IPS-NIHi7 (cell line): ENCODE data around the gene TRIOBP.
"Not testable (repeated sequence)": the region's sequence is repeated elsewhere in the genome, so short reads cannot be mapped to it uniquely, and the experiment has no call there.

ENCODE experiments used
- DNase-seq: peaks from one replicate; pipeline ENCODE4 v3.0.0; 2012; ENCODE audit warnings: mixed read lengths; ENCODE audit errors: extremely low spot score

Gene TRIOBP

GRCh38 chr22:37776639-37777005, 79.8 kb downstream of the TRIOBP start:
- DNase-seq: no peak

- no peak for DNase-seq
Observed at GRCh38 chr22:37777122-37777687, 80.4 kb downstream of the TRIOBP start.

- DNase-seq: no peak
Observed at GRCh38 chr22:37778370-37779009, 81.6 kb downstream of the TRIOBP start.

GRCh38 chr22:37781434-37782059, 84.7 kb downstream of the TRIOBP start:
- DNase-seq: peak; percentile 49

DNA sequence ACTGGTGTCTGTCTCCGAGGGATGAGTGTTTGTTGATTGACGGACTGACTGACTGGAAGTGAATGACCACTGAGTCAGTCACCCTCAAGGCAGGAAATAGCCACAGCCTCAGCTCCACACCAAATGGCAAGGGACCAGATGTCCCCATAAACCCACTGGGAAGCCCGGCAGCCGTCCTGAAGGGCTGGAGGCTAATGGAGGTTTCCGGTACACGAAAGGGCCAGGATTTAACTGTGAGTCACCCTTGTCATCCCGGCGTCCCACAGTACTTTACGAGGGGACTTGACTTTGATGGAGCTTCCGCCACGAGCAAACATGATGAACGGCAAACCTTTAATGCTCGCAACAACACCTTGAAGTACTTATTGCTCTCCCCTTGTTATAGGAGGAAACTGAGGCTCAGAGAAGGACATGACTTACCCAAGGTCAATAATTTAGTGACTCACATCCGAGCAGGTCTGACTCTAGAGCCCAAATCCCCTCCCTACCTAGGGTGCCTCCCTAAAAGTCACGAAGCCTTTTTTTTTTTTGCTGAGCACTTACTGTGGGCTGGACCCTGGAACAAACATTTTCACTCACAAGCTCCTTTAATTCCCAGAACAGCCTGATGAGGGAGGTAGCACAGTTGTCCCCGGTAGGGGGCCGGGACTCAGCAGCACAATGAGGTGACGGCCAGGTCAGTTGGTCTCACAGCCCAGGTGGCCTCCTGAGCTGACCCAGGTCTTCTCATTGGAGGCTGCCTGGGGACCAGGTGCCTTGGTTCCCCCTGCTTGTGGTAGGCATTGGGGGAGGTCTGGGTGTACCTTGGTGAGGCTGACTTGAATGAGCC, 85.7 kb downstream of the TRIOBP start:
- no peak for DNase-seq

GRCh38 chr22:37784829-37785495, 88.1 kb downstream of the TRIOBP start:
- no peak for DNase-seq

- no peak for DNase-seq
Observed at GRCh38 chr22:37790234-37790633, 93.4 kb downstream of the TRIOBP start.

DNA sequence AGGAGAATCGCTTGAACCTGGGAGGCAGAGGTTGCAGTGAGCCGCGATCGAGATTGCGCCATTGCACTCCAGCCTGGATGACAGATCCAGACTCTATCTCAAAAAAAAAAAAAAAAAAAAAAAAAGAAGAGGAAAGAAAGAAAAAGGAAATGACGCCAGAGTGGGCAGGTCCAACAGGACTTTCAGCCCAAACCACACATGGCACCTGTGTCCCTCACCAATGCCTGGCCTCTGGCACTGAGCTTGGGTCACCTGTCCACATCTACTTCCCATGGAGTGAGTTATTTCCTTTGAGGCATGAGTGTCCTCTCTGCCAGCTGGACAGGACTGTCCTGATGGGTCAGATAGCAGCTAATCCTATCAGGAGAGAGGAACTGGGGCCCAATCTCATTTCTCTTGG, 95.6 kb downstream of the TRIOBP start:
- no peak for DNase-seq

- DNase-seq: no peak
Observed at GRCh38 chr22:37794376-37794775, 97.5 kb downstream of the TRIOBP start.

GRCh38 chr22:37796079-37796478, 99.2 kb downstream of the TRIOBP start:
- DNase-seq: no peak

- not testable (repeated sequence) for DNase-seq
Observed at GRCh38 chr22:37797259-37797658, 100.4 kb downstream of the TRIOBP start.

DNA sequence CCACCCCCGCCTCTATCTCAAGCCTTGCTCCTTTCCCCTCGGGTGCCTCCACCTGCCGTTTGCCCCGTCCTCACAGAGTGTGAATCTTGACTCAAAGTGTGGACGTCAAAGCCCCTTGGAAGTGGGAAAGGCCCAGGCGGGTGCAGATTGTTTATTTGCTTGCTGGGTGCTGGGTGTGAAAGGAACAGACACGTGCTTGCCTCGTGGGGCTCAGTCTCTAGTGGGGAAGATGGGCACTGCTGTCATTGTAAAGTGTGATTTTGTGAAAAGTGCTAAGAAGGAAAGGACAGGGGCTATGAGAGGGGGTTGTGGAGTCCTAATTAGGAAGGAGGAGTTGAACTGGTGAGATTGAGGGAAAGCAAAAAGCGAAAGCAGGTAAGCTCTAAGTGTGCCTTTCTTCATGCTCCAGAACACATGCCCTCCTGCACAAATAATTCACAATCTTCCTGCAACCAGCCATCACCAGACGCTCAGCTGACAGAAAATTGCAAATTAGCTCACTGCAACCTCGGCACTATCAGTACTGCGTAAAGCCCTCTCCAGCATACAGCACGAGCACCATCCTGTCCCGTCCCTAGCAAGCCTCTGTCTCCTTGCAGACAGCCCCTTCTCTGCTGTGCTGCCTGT, 101.1 kb downstream of the TRIOBP start:
- no peak for DNase-seq

- not testable (repeated sequence) for DNase-seq
Observed at GRCh38 chr22:37799979-37800378, 103.1 kb downstream of the TRIOBP start.

GRCh38 chr22:37801946-37802309, 105.1 kb downstream of the TRIOBP start:
- no peak for DNase-seq

GRCh38 chr22:37802310-37803194, 105.7 kb downstream of the TRIOBP start:
- peak; percentile 81 for DNase-seq

- no peak for DNase-seq
Observed at GRCh38 chr22:37803195-37803638, 106.4 kb downstream of the TRIOBP start.

DNA sequence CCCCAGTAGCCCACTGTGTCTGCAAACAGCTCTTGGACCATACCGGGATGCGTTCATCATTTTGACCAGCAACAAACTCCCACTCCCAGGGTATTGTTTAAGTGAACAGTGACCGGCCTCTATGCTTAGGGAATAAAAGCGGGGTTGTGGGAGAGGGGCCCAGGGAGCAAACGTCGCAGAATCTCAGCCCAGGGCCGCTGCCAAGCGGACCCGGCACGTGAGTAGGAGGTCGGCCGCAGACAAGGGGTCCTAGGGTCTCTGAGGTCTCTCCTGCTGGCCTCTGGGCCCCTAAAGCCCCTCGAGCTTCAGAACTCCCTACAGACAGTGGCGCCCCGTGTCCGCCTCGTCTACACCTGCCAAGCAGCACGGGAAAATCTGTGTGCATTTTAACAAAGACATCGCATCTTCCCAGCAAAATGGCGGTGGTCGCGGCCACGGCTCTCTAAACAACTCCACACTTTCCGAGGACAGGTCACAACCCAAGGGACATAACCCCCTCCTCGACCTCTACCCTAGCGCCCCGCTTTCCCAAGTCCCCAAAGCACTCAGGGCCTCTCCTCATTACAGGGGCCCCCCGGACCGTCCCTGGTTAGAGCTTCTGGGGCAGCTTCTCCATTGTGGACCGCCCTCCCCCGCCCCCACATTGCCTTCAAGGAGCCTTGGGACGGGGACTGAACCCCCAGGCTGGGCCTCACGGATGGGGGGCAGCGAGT, 106.9 kb downstream of the TRIOBP start:
- DNase-seq: no peak

DNA sequence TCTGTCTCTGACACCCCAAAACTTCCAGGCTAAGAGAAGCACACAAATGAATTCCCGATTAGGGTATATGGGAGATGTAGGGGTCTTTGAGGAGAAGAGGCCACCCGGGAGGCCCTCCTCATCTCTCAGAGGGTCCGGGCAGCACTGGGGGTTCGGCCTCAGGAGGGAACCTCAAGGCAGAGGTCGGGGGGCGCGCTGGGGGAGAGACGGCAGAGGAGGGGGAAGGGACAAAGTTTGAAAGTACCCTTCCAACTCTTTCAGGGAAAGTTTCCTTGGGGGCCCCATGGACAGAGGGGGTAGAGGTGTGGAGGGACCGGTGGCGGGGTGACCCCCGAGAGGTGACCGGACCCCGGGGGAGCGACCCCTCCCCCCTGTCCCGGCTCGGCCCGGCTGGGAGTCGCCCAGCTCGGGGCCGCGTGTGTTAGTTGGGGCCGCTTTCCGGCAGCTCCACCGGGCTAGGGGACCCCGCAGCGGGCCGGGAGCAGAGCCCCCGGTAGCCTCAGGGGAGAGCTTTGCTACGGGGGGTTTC, 107.6 kb downstream of the TRIOBP start:
- DNase-seq: no peak
